Measurements from ENCODE around the gene B4GALNT1. TPM values are rescaled to one million over a fixed set of nuclear protein-coding genes. Genes with fewer than 3 reads are reported as not detected.

B4GALNT1 gene
- total and polyA plus RNA-seq, 9 of the 15 experiments (the other 6 are each of a cell fraction or from before 2014, with no cell fraction given), result 1.0 to 32.2 (median 9.8) TPM

DNA sequence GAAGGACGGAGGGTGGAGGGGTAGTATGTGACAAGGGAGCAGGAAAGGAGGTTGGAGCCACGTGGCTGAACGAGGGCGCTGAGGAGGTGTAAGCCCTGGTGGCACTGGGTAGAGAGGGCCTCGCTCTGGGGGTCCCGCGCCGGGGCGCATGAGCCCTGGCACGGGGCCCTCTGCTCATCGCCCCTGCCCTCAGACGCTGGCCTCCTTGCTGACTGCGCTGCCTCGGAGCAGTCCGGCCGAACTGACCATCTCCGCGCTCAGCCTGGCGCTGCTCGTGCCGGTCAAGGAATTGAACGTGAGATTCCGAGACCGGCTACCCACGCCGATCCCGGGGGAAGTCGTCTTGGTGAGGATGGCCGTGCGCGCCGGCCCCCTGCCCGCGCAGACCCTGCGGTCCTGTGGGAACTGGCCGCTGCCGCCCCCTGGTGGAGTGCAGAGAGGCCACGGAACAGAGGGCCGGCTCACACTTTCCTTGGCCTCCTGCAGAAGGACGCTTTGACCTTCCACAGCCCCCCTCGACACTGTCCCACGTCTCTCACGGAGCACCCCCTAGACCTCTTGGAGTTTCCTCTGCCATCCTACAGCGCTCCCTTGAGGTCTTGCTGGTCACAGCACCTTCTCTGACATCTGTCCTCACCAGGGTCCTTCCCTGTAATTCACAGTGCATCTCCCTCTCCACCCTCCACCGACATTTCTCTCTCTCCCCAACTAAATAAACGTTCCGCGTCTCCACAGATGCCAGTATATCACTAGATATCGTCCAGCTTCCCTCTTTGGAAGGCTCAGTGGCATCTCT lies 11.3 kb downstream of the B4GALNT1 start (continued):
- TF ChIP-seq HNRNPUL1 (IDR thresholded peaks at IDR 0.05; ENCODE audit: low read length), result no peak
- TF ChIP-seq, protein P1, sequence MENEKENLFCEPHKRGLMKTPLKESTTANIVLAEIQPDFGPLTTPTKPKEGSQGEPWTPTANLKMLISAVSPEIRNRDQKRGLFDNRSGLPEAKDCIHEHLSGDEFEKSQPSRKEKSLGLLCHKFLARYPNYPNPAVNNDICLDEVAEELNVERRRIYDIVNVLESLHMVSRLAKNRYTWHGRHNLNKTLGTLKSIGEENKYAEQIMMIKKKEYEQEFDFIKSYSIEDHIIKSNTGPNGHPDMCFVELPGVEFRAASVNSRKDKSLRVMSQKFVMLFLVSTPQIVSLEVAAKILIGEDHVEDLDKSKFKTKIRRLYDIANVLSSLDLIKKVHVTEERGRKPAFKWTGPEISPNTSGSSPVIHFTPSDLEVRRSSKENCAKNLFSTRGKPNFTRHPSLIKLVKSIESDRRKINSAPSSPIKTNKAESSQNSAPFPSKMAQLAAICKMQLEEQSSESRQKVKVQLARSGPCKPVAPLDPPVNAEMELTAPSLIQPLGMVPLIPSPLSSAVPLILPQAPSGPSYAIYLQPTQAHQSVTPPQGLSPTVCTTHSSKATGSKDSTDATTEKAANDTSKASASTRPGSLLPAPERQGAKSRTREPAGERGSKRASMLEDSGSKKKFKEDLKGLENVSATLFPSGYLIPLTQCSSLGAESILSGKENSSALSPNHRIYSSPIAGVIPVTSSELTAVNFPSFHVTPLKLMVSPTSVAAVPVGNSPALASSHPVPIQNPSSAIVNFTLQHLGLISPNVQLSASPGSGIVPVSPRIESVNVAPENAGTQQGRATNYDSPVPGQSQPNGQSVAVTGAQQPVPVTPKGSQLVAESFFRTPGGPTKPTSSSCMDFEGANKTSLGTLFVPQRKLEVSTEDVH (IDR thresholded peaks at IDR 0.05; ENCODE audit: low read depth, partially characterized antibody), result no peak
- TF ChIP-seq, protein P2, sequence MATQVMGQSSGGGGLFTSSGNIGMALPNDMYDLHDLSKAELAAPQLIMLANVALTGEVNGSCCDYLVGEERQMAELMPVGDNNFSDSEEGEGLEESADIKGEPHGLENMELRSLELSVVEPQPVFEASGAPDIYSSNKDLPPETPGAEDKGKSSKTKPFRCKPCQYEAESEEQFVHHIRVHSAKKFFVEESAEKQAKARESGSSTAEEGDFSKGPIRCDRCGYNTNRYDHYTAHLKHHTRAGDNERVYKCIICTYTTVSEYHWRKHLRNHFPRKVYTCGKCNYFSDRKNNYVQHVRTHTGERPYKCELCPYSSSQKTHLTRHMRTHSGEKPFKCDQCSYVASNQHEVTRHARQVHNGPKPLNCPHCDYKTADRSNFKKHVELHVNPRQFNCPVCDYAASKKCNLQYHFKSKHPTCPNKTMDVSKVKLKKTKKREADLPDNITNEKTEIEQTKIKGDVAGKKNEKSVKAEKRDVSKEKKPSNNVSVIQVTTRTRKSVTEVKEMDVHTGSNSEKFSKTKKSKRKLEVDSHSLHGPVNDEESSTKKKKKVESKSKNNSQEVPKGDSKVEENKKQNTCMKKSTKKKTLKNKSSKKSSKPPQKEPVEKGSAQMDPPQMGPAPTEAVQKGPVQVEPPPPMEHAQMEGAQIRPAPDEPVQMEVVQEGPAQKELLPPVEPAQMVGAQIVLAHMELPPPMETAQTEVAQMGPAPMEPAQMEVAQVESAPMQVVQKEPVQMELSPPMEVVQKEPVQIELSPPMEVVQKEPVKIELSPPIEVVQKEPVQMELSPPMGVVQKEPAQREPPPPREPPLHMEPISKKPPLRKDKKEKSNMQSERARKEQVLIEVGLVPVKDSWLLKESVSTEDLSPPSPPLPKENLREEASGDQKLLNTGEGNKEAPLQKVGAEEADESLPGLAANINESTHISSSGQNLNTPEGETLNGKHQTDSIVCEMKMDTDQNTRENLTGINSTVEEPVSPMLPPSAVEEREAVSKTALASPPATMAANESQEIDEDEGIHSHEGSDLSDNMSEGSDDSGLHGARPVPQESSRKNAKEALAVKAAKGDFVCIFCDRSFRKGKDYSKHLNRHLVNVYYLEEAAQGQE (IDR thresholded peaks at IDR 0.05; ENCODE audit: borderline replicate concordance), result peak; percentile 88
- TF ChIP-seq, protein P2 (CRISPR knock-in tag; IDR thresholded peaks at IDR 0.05; ENCODE audit: low read depth), result no peak
- TF ChIP-seq, protein P3, sequence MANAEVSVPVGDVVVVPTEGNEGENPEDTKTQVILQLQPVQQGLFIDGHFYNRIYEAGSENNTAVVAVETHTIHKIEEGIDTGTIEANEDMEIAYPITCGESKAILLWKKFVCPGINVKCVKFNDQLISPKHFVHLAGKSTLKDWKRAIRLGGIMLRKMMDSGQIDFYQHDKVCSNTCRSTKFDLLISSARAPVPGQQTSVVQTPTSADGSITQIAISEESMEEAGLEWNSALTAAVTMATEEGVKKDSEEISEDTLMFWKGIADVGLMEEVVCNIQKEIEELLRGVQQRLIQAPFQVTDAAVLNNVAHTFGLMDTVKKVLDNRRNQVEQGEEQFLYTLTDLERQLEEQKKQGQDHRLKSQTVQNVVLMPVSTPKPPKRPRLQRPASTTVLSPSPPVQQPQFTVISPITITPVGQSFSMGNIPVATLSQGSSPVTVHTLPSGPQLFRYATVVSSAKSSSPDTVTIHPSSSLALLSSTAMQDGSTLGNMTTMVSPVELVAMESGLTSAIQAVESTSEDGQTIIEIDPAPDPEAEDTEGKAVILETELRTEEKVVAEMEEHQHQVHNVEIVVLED (CRISPR knock-in tag; IDR thresholded peaks at IDR 0.05), result no peak
- TF ChIP-seq ZNF212 (CRISPR knock-in tag; IDR thresholded peaks at IDR 0.05), result no peak
- TF ChIP-seq KLF13 (tag; IDR thresholded peaks at IDR 0.05; ENCODE audit: borderline replicate concordance, low read depth), result no peak
- TF ChIP-seq, protein P4, sequence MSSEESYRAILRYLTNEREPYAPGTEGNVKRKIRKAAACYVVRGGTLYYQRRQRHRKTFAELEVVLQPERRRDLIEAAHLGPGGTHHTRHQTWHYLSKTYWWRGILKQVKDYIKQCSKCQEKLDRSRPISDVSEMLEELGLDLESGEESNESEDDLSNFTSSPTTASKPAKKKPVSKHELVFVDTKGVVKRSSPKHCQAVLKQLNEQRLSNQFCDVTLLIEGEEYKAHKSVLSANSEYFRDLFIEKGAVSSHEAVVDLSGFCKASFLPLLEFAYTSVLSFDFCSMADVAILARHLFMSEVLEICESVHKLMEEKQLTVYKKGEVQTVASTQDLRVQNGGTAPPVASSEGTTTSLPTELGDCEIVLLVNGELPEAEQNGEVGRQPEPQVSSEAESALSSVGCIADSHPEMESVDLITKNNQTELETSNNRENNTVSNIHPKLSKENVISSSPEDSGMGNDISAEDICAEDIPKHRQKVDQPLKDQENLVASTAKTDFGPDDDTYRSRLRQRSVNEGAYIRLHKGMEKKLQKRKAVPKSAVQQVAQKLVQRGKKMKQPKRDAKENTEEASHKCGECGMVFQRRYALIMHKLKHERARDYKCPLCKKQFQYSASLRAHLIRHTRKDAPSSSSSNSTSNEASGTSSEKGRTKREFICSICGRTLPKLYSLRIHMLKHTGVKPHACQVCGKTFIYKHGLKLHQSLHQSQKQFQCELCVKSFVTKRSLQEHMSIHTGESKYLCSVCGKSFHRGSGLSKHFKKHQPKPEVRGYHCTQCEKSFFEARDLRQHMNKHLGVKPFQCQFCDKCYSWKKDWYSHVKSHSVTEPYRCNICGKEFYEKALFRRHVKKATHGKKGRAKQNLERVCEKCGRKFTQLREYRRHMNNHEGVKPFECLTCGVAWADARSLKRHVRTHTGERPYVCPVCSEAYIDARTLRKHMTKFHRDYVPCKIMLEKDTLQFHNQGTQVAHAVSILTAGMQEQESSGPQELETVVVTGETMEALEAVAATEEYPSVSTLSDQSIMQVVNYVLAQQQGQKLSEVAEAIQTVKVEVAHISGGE (CRISPR knock-in tag; IDR thresholded peaks at IDR 0.05), result no peak
- no peak for TF ChIP-seq LCOR (CRISPR knock-in tag; IDR thresholded peaks at IDR 0.05)
